ENCODE results near the gene ONECUT3.

Gene ONECUT3

DNA sequence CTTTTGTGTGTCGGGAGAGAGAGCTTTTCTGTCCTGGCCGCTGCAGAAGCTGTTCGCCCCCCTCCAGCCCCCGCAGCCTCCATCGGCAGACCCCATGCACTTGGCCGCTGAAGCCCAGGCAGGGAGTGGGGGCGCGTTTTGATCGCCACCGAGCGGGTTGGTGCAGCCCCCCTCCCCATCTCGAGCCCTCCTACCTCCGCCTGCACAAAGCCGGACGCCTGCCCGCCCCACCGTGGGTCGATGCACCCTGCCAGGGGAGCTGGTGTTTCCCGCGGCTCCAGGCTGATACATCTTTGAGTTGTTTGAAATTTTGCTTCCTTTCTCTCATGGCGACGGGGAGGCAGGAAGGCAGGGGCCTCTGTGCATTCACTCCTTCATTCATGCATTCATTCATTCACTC, 16.4 kb upstream of the ONECUT3 start:
- DNase-seq (ENCODE audit: low spot score) (no peak), ATAC-seq (ENCODE audit: low read depth) (no peak)
- H3K4me1 ChIP-seq (ENCODE audit: insufficient read depth, poor library complexity, severe bottlenecking), result no peaks in the 10 kb centered on the region
- TF ChIP-seq CTCF (IDR thresholded peaks at IDR 0.05; ENCODE audit: poor library complexity, severe bottlenecking), result no peak
- H3K9me3 ChIP-seq (ENCODE audit: severe bottlenecking), result no peaks in the 10 kb centered on the region
- no peaks in the 10 kb centered on the region for H3K36me3 ChIP-seq (ENCODE audit: low read depth)
- no peak overlapping the region for H3K27ac ChIP-seq (ENCODE audit: poor library complexity, severe bottlenecking)
- no peak overlapping the region for H3K4me3 ChIP-seq (ENCODE audit: severe bottlenecking)
- peaks cover 29% of the 10 kb centered on the region for H3K27me3 ChIP-seq (ENCODE audit: insufficient read depth, poor library complexity, severe bottlenecking)

DNA sequence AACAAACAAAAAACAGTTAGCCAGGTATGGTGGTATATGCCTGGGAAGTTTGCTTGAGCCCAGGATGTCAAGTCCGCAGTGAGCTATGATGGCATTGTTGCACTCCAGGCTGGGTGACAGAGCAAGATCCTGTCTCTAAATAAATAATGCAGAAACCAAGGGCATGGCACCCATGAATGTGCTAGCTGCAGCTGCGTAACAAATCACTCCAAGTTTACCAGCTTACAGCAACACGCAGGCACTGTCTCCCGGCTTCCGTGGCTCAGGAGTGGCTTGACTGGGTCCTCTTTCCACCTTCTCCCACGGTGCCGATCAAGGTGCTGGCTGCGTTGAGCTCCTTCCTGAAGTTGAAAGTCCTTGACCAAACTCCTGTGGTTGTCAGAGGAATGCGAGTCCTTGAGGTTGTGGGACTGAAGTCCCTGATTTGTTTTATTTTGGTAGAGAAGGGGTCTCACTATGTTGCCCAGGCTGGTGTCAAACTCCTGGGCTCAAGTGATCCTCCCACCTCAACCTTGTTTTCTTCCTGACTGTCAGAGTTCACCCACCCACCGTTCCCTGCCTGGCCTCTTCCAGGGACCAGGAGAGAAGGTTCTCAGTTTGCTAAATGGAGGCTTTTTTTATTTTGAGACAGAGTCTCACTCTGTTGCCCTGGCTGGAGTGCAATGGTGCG, 13.2 kb upstream of the ONECUT3 start:
- Histone ChIP-seq H3K27me3 (ENCODE audit: insufficient read depth, poor library complexity, severe bottlenecking) (peaks cover 10% of the 10 kb centered on the region), H3K4me3 (ENCODE audit: severe bottlenecking) (no peak overlapping the region)
- ATAC-seq (ENCODE audit: low read depth), result no peak

GRCh38 chr19:1742989-1743696, 10.2 kb upstream of the ONECUT3 start:
- H3K27me3 ChIP-seq (ENCODE audit: insufficient read depth, poor library complexity, severe bottlenecking), result peaks cover 6% of the 10 kb centered on the region
- DNase-seq (ENCODE audit: low spot score), result no peak
- H3K9me3 ChIP-seq (ENCODE audit: severe bottlenecking), result no peaks in the 10 kb centered on the region
- no peak overlapping the region for H3K27ac ChIP-seq (ENCODE audit: poor library complexity, severe bottlenecking)
- no peaks in the 10 kb centered on the region for H3K36me3 ChIP-seq (ENCODE audit: low read depth)
- no peak for ATAC-seq (ENCODE audit: low read depth)
- H3K4me1 ChIP-seq (ENCODE audit: insufficient read depth, poor library complexity, severe bottlenecking), result peaks cover 14% of the 10 kb centered on the region
- H3K4me3 ChIP-seq (ENCODE audit: severe bottlenecking), result no peak overlapping the region
- TF ChIP-seq CTCF (IDR thresholded peaks at IDR 0.05; ENCODE audit: poor library complexity, severe bottlenecking), result no peak

More for the DNA sequence above, 13.2 kb upstream of the ONECUT3 start:
- no peak for DNase-seq (ENCODE audit: low spot score)
- Histone ChIP-seq H3K4me1 (ENCODE audit: insufficient read depth, poor library complexity, severe bottlenecking) (no peaks in the 10 kb centered on the region), H3K9me3 (ENCODE audit: severe bottlenecking) (no peaks in the 10 kb centered on the region), H3K27ac (ENCODE audit: poor library complexity, severe bottlenecking) (no peak overlapping the region), H3K36me3 (ENCODE audit: low read depth) (no peaks in the 10 kb centered on the region)
- no peak for TF ChIP-seq CTCF (IDR thresholded peaks at IDR 0.05; ENCODE audit: poor library complexity, severe bottlenecking)

GRCh38 chr19:1744133-1744665, 9.1 kb upstream of the ONECUT3 start:
- TF ChIP-seq CTCF (IDR thresholded peaks at IDR 0.05; ENCODE audit: poor library complexity, severe bottlenecking), result no peak
- no peak overlapping the region for H3K4me3 ChIP-seq (ENCODE audit: severe bottlenecking)
- no peaks in the 10 kb centered on the region for H3K9me3 ChIP-seq (ENCODE audit: severe bottlenecking)
- H3K27ac ChIP-seq (ENCODE audit: poor library complexity, severe bottlenecking), result no peak overlapping the region
- peaks cover 16% of the 10 kb centered on the region for H3K27me3 ChIP-seq (ENCODE audit: insufficient read depth, poor library complexity, severe bottlenecking)
- H3K4me1 ChIP-seq (ENCODE audit: insufficient read depth, poor library complexity, severe bottlenecking), result peaks cover 19% of the 10 kb centered on the region
- no peaks in the 10 kb centered on the region for H3K36me3 ChIP-seq (ENCODE audit: low read depth)
- ATAC-seq (ENCODE audit: low read depth) (no peak), DNase-seq (ENCODE audit: low spot score) (no peak)

Data from RWPE2 (cell line).